BLaER1 (cell line): ENCODE measurements around the gene SCYGR6.
"Not testable (repeated sequence)": the region's sequence is repeated elsewhere in the genome, so short reads cannot be mapped to it uniquely, and the experiment has no call there.

ENCODE experiments used
- H3K27ac ChIP-seq: shearing (Covaris generic); formaldehyde crosslinking; 2 replicates; pipeline ENCODE4 v1.8.1; 2022
- H3K27me3 ChIP-seq: shearing (Covaris generic); formaldehyde crosslinking; 2 replicates; pipeline ENCODE4 v1.8.1; 2022
- H3K36me3 ChIP-seq: shearing (Covaris generic); formaldehyde crosslinking; 2 replicates; pipeline ENCODE4 v1.8.1; 2022
- H3K4me1 ChIP-seq: shearing (Covaris generic); formaldehyde crosslinking; 2 replicates; pipeline ENCODE4 v1.8.1; 2022
- H3K4me2 ChIP-seq: shearing (Covaris generic); formaldehyde crosslinking; 2 replicates; pipeline ENCODE4 v1.8.1; 2022
- H3K4me3 ChIP-seq: shearing (Covaris generic); formaldehyde crosslinking; 2 replicates; pipeline ENCODE4 v1.8.1; 2022
- H3K9ac ChIP-seq: shearing (Covaris generic); formaldehyde crosslinking; 2 replicates; pipeline ENCODE4 v1.8.1; 2022
- H3K9me3 ChIP-seq: shearing (Covaris generic); formaldehyde crosslinking; 2 replicates; pipeline ENCODE4 v1.8.1; 2022
- H4K20me1 ChIP-seq: shearing (Covaris generic); formaldehyde crosslinking; 2 replicates; pipeline ENCODE4 v1.8.1; 2022
- Cebpa-rat ChIP-seq: shearing (Covaris generic); IDR thresholded peaks from 2 replicates; pipeline ENCODE4 v1.8.1; 2022

Gene SCYGR6

DNA sequence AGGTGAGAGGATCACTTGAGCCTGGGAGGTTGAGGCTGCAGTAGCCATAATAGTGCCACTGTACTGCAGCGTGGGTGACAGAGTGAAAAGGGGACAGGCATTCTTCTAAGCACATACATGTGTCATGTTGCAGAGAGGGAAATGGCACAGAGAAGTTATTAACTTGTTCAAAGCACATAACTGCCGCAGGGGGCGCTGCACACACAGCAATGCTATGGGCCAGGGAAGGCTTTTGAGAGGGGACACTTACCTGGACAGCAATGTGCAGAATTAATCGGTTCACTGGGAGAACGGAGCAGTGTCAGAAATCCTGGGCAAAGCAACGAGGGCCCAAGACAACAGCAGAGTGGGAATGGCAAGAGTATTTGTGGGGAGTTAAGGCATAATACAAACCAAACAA is 23.5 kb upstream of the SCYGR6 start:
- H3K4me1 ChIP-seq = no peaks in the 10 kb centered on the region
- no peaks in the 10 kb centered on the region for H3K9me3 ChIP-seq
- H3K9ac ChIP-seq = no peak overlapping the region
- TF ChIP-seq Cebpa-rat = no peak
- no peaks in the 10 kb centered on the region for H3K36me3 ChIP-seq
- no peaks in the 10 kb centered on the region for H3K27me3 ChIP-seq
- H4K20me1 ChIP-seq = no peaks in the 10 kb centered on the region
- no peak overlapping the region for H3K4me3 ChIP-seq
- no peak overlapping the region for H3K4me2 ChIP-seq
- H3K27ac ChIP-seq = no peak overlapping the region

DNA sequence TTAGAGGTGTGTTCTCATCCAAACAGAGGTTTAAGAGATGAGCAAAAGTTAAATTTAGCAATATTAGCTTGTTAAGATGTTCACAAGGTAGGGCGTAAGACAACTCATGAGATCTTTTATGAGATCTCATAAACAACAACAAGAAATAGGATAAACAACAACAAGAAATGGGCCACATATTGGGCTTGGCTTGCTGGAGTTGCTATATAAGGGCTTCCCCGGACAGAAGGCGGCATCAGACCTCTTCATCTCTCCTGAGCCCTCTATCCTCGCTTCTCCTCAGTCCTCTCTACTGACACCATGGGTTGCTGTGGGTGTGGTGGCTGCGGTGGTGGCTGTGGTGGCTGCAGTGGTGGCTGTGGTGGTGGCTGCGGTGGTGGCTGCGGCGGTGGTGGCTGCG is 21.0 kb upstream of the SCYGR6 start, which contains the start of gene SCYGR8:
Gene SCYGR8 (plus strand): TSS at position 301 of the 400 bp plus-strand sequence. CDS start 0 bp downstream, at position 301.
- TF ChIP-seq Cebpa-rat = no peak
- no peak within 1 kb of the TSS for H3K9ac ChIP-seq
- no peak within 1 kb of the TSS for H3K27ac ChIP-seq
- H3K4me1 ChIP-seq = no peaks in the 10 kb centered on the region
- no peaks in the 10 kb centered on the region for H3K9me3 ChIP-seq
- H4K20me1 ChIP-seq = no peaks in the 10 kb centered on the region
- H3K27me3 ChIP-seq = no peaks in the 10 kb centered on the region
- no peak within 1 kb of the TSS for H3K4me2 ChIP-seq
- H3K4me3 ChIP-seq = no peak within 1 kb of the TSS
- H3K36me3 ChIP-seq = no peaks in the 10 kb centered on the region

DNA sequence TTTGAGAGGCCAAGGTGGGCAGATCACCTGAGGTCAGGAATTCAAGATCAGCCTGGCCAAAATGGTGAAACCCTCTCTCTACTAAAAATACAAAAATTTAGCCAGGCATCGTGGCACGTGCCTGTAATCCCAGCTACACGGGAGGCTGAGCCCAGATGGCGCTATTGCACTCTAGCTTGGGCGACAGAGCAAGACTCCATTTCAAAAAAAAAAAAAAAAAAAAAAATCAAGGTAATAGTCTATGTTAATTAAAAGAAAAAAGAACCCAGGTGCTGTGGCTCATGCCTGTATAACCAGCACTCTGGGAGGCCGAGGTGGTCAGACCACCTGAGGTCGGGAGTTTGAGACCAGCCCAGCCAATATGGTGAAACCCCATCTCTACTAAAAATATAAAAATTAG is 16.1 kb upstream of the SCYGR6 start:
- H3K27ac ChIP-seq, H3K4me3 ChIP-seq, H3K36me3 ChIP-seq, H3K27me3 ChIP-seq, H4K20me1 ChIP-seq, H3K9ac ChIP-seq, H3K9me3 ChIP-seq, H3K4me1 ChIP-seq, H3K4me2 ChIP-seq: not testable (repeated sequence)

DNA sequence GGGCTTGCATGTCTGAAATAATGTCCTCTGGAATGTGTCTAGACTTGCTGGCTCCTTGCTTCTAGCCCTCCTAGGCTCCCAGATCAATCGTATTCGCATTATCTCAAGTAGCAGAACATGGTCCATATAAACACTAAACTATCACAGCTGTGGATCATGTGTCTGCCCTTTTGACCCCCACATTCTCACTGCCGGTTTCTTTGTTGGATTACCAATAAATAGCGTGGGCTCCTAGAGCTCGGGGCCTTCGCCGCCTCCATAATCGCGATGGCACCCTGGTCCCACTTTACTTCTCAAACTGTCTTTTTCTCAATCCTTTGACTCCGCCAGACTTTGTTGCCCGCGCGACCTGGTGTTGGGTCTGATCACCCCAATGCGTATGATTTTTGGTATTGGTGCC is 14.8 kb upstream of the SCYGR6 start:
- Histone ChIP-seq H3K36me3 (no peaks in the 10 kb centered on the region), H3K4me1 (no peaks in the 10 kb centered on the region), H3K4me2 (no peak overlapping the region), H3K9ac (no peak overlapping the region), H3K27me3 (no peaks in the 10 kb centered on the region), H3K27ac (no peak overlapping the region), H3K4me3 (no peak overlapping the region), H3K9me3 (no peaks in the 10 kb centered on the region), H4K20me1 (no peaks in the 10 kb centered on the region)
- no peak for TF ChIP-seq Cebpa-rat

DNA sequence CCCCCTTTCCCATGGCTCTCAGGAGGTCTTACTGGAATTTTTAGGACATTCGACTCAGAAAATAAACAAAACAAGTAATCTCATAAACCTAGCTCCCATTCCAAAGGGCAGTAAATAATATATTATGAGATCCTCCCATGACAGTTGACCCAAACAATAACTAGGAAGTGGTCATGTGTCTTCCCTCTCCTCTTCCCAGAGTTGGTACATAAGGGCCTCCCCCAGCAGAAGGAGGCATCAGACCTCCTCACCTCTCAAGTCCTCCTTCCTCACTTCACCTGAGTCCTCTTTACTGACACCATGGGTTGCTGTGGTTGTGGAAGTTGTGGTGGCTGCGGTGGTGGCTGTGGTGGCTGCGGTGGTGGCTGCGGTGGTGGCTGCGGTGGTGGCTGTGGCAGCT is 3.5 kb upstream of the SCYGR6 start, which contains the start of gene SCYGR7:
Gene SCYGR7 (plus strand): TSS at position 301 of the 400 bp plus-strand sequence. CDS start 0 bp downstream, at position 301.
- no peak within 1 kb of the TSS for H3K4me2 ChIP-seq
- H3K4me1 ChIP-seq = no peaks in the 10 kb centered on the region
- H3K36me3 ChIP-seq = no peaks in the 10 kb centered on the region
- H4K20me1 ChIP-seq = no peaks in the 10 kb centered on the region
- no peaks in the 10 kb centered on the region for H3K27me3 ChIP-seq
- no peak within 1 kb of the TSS for H3K9ac ChIP-seq
- no peak within 1 kb of the TSS for H3K27ac ChIP-seq
- H3K4me3 ChIP-seq = no peak within 1 kb of the TSS
- TF ChIP-seq Cebpa-rat = no peak
- H3K9me3 ChIP-seq = no peaks in the 10 kb centered on the region

DNA sequence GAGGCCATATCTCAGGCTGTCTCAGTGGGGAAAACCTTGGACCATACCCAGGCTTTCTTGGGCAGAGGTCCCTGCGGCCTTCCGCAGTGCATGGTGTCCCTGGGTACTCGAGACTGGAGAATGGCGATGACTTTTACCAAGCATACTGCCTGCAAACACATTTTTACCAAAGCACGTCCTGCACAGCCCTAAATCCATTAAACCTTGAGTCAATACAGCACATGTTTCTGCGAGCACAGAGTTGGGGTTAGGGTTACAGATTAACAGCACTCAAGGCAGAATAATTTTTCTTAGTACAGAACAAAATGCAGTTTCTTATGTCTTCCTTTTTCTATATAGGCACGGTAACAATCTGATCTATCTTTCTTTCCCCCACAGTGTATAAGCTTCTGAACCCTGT is 1.7 kb downstream of the SCYGR6 start:
- not testable (repeated sequence) for H3K27ac ChIP-seq, H4K20me1 ChIP-seq, H3K9me3 ChIP-seq, H3K4me2 ChIP-seq, H3K27me3 ChIP-seq, H3K4me1 ChIP-seq, H3K4me3 ChIP-seq, H3K36me3 ChIP-seq, H3K9ac ChIP-seq

DNA sequence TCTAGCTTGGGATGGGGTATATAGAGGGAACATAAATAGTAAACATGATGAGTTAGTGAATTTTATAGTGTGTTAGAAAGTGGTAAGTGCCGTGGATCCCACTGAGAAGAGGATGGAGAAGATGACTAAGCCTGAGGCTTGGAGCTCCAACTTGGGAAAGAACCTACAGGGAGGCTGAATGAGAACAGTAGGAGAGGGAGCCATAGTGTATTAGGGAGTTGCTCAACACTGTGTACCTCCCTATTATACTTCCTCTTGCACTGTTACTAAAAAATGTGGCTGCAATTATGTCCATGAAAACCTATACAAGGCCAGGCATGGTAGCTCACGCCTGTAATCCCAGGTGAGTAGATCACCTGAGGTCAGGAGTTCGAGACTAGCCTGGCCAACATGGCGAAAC is 3.9 kb downstream of the SCYGR6 start:
- peaks cover 13% of the 10 kb centered on the region; the same call in 1 of the 2 replicates for H3K9me3 ChIP-seq
- H3K36me3 ChIP-seq = no peaks in the 10 kb centered on the region
- no peak overlapping the region for H3K4me2 ChIP-seq
- TF ChIP-seq Cebpa-rat = no peak
- no peak overlapping the region for H3K4me3 ChIP-seq
- no peak overlapping the region for H3K27ac ChIP-seq
- H4K20me1 ChIP-seq = no peaks in the 10 kb centered on the region
- H3K4me1 ChIP-seq = no peaks in the 10 kb centered on the region
- no peaks in the 10 kb centered on the region for H3K27me3 ChIP-seq
- no peak overlapping the region for H3K9ac ChIP-seq

DNA sequence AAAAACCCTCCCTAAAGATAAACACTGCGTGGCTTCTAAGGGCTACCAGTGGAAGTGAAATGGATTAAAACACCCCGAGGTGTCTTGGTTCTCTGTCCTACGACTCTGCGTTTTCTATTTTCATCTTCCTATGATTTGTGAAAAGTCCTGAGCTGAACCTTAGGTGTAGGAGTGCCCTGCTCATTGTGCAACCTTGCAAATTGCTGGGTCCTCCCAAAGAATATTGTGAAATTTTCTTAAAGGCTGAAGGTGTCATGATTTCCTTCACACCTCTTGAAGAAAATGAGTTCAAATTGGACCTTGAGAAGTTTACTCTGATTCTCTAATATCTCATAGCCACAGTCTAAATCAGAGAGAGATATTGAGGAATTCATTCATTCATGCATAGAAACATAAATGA is 4.9 kb downstream of the SCYGR6 start:
- Histone ChIP-seq H3K4me3 (no peak overlapping the region), H3K9ac (no peak overlapping the region), H4K20me1 (no peaks in the 10 kb centered on the region), H3K27ac (no peak overlapping the region), H3K4me1 (no peaks in the 10 kb centered on the region), H3K27me3 (no peaks in the 10 kb centered on the region), H3K4me2 (no peak overlapping the region), H3K9me3 (peaks cover 13% of the 10 kb centered on the region; the same call in 1 of the 2 replicates), H3K36me3 (no peaks in the 10 kb centered on the region)
- TF ChIP-seq Cebpa-rat = no peak

DNA sequence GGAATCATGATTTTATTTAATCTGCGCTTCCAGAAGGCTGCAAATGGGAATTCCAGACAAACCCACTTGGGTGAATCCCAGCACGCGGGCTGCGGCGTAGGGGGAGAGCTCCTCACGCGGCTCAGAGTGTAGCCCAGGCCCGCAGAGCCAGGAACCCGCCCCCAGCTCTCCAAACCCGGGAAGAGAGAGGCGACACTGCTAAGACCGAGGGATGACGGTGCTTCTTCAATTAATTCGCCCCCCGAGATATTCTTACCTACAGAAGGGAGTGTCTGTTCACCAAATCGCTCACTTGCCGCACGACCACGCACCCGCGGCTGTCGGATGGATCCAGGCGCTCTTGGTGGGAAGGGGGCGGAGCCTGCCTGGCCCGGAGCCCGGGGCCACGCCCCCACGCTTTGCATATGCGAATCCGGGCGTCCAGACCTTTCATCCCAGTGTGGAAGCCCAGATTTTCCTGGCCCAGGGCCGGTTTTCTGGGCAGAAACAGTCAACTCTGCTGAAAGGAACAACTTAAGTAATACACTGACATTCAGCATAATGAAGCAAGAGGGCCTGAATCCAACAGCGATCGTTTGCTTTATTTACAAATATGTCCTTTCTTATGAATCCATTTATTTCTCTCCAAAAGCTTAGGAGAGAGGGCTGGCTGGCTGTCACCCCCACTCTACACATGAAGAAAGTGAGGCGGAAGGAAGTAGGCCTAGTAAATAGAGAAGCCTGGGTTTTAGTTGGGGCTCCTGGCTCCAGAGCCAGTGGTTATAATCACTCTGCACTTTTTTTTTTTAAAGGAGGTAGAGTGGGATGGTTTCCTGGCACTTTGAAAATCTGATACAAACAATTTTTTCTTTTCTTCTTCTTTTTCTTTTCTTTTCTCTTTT is 6.6 kb downstream of the SCYGR6 start, which contains the start of gene SLC19A3:
Gene SLC19A3 (minus strand): TSS at position 342 of the 881 bp plus-strand sequence. CDS start 15,710 bp downstream, outside the sequence.
- Histone ChIP-seq H3K27ac (no peak within 1 kb of the TSS), H3K4me3 (no peak within 1 kb of the TSS), H4K20me1 (no peaks in the 10 kb centered on the region), H3K9ac (no peak within 1 kb of the TSS), H3K4me1 (no peaks in the 10 kb centered on the region), H3K36me3 (no peaks in the 10 kb centered on the region), H3K4me2 (no peak within 1 kb of the TSS), H3K27me3 (no peaks in the 10 kb centered on the region), H3K9me3 (peaks cover 13% of the 10 kb centered on the region; the same call in 1 of the 2 replicates)
- TF ChIP-seq Cebpa-rat = no peak

DNA sequence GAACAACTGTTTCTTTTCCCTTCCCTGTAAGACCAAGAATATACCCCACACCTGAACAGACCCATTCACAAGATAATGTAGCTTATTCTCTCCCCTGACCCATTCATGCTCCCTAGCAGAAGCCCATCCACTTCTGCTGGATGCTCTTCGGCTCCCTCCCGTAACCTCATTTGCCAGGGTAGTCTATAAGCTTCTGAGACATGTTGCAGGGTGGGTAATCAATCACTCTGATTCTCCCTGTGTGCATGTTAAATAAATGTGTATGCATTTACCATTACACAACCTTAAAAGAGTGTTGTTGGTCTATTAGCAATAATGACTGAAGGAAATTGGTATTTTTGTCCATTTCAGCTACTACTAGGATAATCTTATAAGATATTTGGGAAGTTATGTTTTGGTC is 8.1 kb downstream of the SCYGR6 start:
- H3K4me2 ChIP-seq = no peak overlapping the region
- H3K36me3 ChIP-seq = no peaks in the 10 kb centered on the region
- H3K4me3 ChIP-seq = no peak overlapping the region
- no peaks in the 10 kb centered on the region for H4K20me1 ChIP-seq
- H3K9ac ChIP-seq = no peak overlapping the region
- H3K27ac ChIP-seq = no peak overlapping the region
- H3K9me3 ChIP-seq = peaks cover 13% of the 10 kb centered on the region; the same call in 1 of the 2 replicates
- no peaks in the 10 kb centered on the region for H3K27me3 ChIP-seq
- no peak for TF ChIP-seq Cebpa-rat
- H3K4me1 ChIP-seq = no peaks in the 10 kb centered on the region
